Motor neuron (in vitro differentiated cells): Measurements from ENCODE around the gene NEK5. TPM values are rescaled to one million over a fixed set of nuclear protein-coding genes. Genes with fewer than 3 reads are reported as not detected.

ENCODE experiments used
- ATAC-seq, 8 experiments: fragments of 200-7000 bp; cut with Tn5 transposase; replicated peaks in 6 of 8; 2 replicates each; pipeline ENCODE4 v1.8.0; 2021; ENCODE audit warnings: mild to moderate bottlenecking in 8 of 8, moderate library complexity in 8 of 8
- H3K27ac ChIP-seq, 2 donors: fragments of 250-450 bp; sonication (Bioruptor Pico); 2 replicates each; pipeline ENCODE4 v1.9.0; 2021; ENCODE audit warnings: antibody characterized with exemption in 2 of 2, mild to moderate bottlenecking in 2 of 2, moderate library complexity in 1 of 2
- H3K4me1 ChIP-seq, 2 donors: fragments of 250-450 bp; sonication (Bioruptor Pico); replicated peaks in 1 of 2; 2 replicates each; pipeline ENCODE4 v1.6.1; 2021; ENCODE audit warnings: antibody characterized with exemption in 2 of 2, mild to moderate bottlenecking in 2 of 2, moderate library complexity in 1 of 2
- H3K4me3 ChIP-seq, 5 donors: fragments of 250-450 bp; sonication (Bioruptor Pico); 2 replicates each; pipeline ENCODE4 v1.9.0; 2021; ENCODE audit warnings: antibody characterized with exemption in 5 of 5, mild to moderate bottlenecking in 5 of 5, moderate library complexity in 4 of 5
- WGBS, 10 experiments: fragments of 450-650 bp; shearing (Covaris generic); methylation state at CpG; one replicate each; pipeline ENCODE4 v1.0.0; 2022; 5-methylcytosine and 5-hydroxymethylcytosine counted together
- in situ Hi-C, 9 experiments: fragments of 400-800 bp; cut with MboI; loops; one replicate each; pipeline ENCODE4 v1.15.0; 2021; ENCODE audit warnings: low sequenced_read_pairs in 9 of 9, low pct_unique_long_range_greater_than_20kb in 2 of 9; ENCODE audit not compliant: unreplicated experiment in 9 of 9
- total RNA-seq, 8 experiments: library from RNA; unstranded; fragments of 300-600 nt; gene quantifications; 2 replicates each; pipeline versions ENCODE4 v1.2.3 to v1.2.4, GENCODE V29; 2022

The NEK5 gene
- total RNA-seq, 8 experiments from 2014 or later: 0.99 to 8.2 (median 1.4) TPM

GRCh38 chr13:52020191-52020590 lies 108.7 kb downstream of the NEK5 start:
- Histone ChIP-seq H3K4me3 (no peak overlapping the region), H3K4me1 (no peaks in the 10 kb centered on the region), H3K27ac (no peak overlapping the region)
- WGBS, 10 experiments: 60 to 100% (median 94%) methylated on average over 1 to 3 of the region's 3 CpGs; no CpG with 5 or more reads in 1 of the 10 experiments
- no peak for ATAC-seq
- in situ Hi-C loops: no loop called here

DNA sequence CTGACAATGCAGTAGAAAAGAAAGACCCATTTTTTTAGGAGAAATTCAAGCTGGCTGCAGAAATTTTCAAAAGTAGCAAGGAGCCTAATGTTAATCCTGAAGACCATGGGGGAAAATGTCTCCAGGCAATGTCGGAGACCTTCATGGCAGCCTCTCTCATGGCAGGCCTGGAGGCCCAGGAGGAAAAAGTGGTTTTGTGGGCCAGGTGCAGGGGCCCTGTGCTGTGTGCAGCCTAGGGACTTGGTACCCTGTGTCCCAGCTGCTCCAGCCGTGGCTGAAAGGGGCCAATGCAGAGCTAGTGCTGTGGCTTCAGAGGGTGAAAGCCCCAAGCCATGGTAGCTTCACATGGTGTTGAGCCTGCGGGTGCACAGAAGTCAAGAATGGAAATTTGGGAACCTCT lies 112.6 kb downstream of the NEK5 start:
- in situ Hi-C loops: no loop called here
- Histone ChIP-seq H3K27ac (no peak overlapping the region), H3K4me3 (no peak overlapping the region), H3K4me1 (peaks cover 0 to 3% of the 10 kb centered on the region in 2 donors)
- ATAC-seq: no peak
- 94 to 100% (median 100%) methylated on average over 1 to 3 of the region's 3 CpGs; no CpG with 5 or more reads in 4 of the 10 experiments for WGBS, 10 experiments

GRCh38 chr13:52012512-52012836 lies 116.4 kb downstream of the NEK5 start:
- Histone ChIP-seq H3K4me1 (peaks cover 3 to 4% of the 10 kb centered on the region in 2 donors), H3K27ac (peak overlapping the region; percentile 68 to 87), H3K4me3 (peak overlapping the region; percentile 65 to 95 (median 75))
- peak in 2 of 8 experiments; percentile 0 to 13 for ATAC-seq
- WGBS, 10 experiments: 0 to 8% (median 2%) methylated on average over 1 to 7 of the region's 8 CpGs
- in situ Hi-C loops: no loop called here

DNA sequence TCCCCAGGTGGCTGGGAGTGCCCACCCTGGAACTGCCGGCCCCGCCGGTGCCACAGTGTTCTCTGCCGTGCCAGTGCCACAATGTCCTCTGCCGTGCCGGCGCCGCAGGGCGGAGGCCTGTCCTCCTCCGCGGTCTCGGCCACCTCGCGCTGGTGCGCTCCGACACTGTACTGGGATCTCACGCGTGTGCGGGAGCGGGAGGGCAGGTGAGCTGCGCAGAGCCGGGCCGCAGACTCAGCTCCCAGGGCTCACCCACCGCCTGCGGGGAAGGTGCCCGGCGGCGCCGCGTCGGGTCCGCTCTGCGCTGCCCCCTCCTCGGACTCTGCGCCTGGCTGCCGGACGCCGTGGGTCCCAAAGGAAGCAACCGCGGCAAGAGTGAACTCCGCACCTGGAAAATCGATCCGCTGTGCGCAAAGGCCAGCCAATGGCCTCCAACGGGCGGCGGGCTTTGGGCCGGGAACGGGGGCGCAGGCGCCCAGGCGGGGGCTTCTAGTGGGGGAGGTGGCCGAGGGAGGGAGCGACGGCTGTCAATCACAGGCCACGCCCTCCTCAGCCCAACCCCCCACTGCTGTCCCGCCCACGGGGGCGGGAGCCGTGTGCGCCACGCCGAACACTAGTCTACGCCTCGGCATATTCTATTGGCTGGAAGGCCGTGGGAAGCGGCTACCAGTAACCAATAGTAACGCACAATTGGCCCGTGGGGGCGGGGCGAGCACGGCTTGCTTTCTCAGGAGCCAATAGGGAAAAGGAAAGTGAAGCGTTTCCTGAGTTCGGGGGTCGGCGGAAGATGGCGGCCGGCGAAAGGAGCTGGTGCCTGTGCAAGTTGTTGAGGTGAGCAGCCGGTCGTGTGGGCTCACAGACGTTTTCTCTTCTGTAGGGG lies 117.0 kb downstream of the NEK5 start, which contains the start of gene ALG11:
Gene ALG11, plus strand, starts transcription at position 767 of the 880 bp plus-strand sequence. Its CDS starts 21 bp downstream, at position 788.
- Histone ChIP-seq H3K4me1 (peaks cover 3 to 4% of the 10 kb centered on the region in 2 donors), H3K27ac (peak within 1 kb of the TSS; percentile 68 to 87), H3K4me3 (peak within 1 kb of the TSS; percentile 65 to 95 (median 75))
- peak; percentile 97 to 98 (median 98) for ATAC-seq
- 0 to 4% (median 0%) methylated on average over 1 to 9 of the region's 82 CpGs; no CpG with 5 or more reads in 3 of the 10 experiments for whole genome bisulfite sequencing, 10 experiments
- in situ Hi-C loops: no loop called here

- H3K4me1 ChIP-seq: peaks cover 3 to 4% of the 10 kb centered on the region in 2 donors
- in situ Hi-C loops: no loop called here
- peak within 1 kb of the TSS; percentile 65 to 95 (median 75) for H3K4me3 ChIP-seq
- WGBS, 10 experiments: 0 to 50% (median 5%) methylated on average over 1 to 32 of the region's 46 CpGs; no CpG with 5 or more reads in 1 of the 10 experiments
- ATAC-seq: peak; percentile 3 to 25 (median 14)
- peak within 1 kb of the TSS; percentile 68 to 87 for H3K27ac ChIP-seq
These were observed 117.8 kb downstream of the NEK5 start, which contains the start of gene ATP7B for GRCh38 chr13:52010890-52011631. Gene ATP7B (minus strand): TSS chr13:52011450. CDS start chr13:52011337, 113 bp downstream.

GRCh38 chr13:52009946-52010345 lies 118.9 kb downstream of the NEK5 start:
- 44 to 100% (median 55%) methylated on average over 2 to 6 of the region's 6 CpGs; no CpG with 5 or more reads in 1 of the 10 experiments for WGBS, 10 experiments
- Histone ChIP-seq H3K27ac (no peak overlapping the region), H3K4me1 (peaks cover 3 to 4% of the 10 kb centered on the region in 2 donors), H3K4me3 (peak overlapping the region in 1 of 5 donors; percentile 6)
- in situ Hi-C loops: no loop called here
- no peak for ATAC-seq

GRCh38 chr13:52006523-52007245 lies 122.2 kb downstream of the NEK5 start:
- no peak overlapping the region for H3K4me3 ChIP-seq
- no peak for ATAC-seq
- in situ Hi-C loops: no loop called here
- peaks cover 0 to 4% of the 10 kb centered on the region in 2 donors for H3K4me1 ChIP-seq
- 50 to 92% (median 77%) methylated on average over 1 to 8 of the region's 8 CpGs; no CpG with 5 or more reads in 3 of the 10 experiments for WGBS, 10 experiments
- H3K27ac ChIP-seq: no peak overlapping the region

GRCh38 chr13:52005841-52006522 lies 122.9 kb downstream of the NEK5 start:
- Histone ChIP-seq H3K4me3 (no peak overlapping the region), H3K4me1 (peaks cover 0 to 4% of the 10 kb centered on the region in 2 donors), H3K27ac (no peak overlapping the region)
- WGBS, 10 experiments: 56 to 100% (median 85%) methylated on average over 3 to 10 of the region's 13 CpGs; no CpG with 5 or more reads in 1 of the 10 experiments
- ATAC-seq: no peak
- in situ Hi-C loops: no loop called here

DNA sequence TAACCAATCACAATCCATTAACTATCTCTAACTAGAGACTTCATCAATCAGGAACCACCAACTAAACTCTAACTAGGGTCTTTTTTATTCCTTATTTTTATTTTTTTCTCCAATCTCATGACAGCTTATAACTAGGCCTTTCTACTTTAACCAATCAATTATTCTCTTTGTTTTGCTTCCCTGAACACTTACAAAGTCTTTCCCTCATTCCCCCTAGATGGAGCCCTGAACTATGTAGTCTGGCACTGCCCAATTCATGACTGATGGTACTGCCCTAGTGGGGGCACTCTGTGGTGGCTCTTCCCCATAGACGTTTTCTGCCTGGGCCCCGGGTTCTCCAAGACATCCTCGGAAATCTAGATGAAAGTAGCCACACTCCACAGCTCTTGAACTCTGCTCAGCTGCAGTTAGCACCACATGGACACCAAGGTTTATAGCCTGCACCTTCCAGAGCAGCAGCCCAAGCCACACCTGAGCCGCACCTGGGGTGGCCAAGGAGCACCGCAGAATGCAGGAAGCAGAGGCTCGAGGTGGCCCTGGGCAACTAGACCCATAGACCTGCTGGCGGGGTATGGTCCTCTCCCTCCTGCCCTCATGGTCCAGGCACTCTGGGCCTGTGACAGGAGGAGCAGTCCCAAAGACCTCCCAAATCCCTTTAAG lies 124.2 kb downstream of the NEK5 start:
- ATAC-seq: no peak
- Histone ChIP-seq H3K4me3 (no peak overlapping the region), H3K4me1 (no peaks in the 10 kb centered on the region), H3K27ac (no peak overlapping the region)
- in situ Hi-C loops: no loop called here
- WGBS, 10 experiments: 26 to 90% (median 51%) methylated on average over 1 to 6 of the region's 7 CpGs; no CpG with 5 or more reads in 4 of the 10 experiments

DNA sequence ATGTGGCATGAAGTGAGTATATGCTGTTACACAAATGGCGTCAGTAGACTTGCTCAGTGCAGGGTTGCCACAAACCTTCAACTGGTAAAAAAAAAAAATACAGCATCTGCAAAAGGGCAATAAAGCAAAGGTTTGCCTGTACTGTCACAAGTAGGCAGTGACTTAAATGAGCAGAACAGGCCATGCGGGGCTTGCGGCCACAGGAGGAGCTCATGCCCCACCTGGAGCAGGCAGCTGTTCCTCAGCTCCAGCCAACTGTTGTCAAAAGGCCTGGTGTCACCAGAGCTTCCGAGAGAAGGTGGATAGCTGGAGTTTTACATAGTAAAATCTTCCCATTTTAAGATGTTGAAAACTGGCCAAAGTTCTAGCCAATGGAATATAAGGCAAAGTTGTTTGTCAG lies 125.3 kb downstream of the NEK5 start:
- in situ Hi-C loops: no loop called here

GRCh38 chr13:52002361-52002760 lies 126.5 kb downstream of the NEK5 start:
- in situ Hi-C loops: no loop called here

More for the DNA sequence above, 125.3 kb downstream of the NEK5 start:
- Histone ChIP-seq H3K4me3 (no peak overlapping the region), H3K4me1 (no peaks in the 10 kb centered on the region), H3K27ac (no peak overlapping the region)
- 50 to 100% (median 92%) methylated on average over 1 to 4 of the region's 4 CpGs; no CpG with 5 or more reads in 4 of the 10 experiments for WGBS, 10 experiments
- ATAC-seq: no peak

More at GRCh38 chr13:52002361-52002760, 126.5 kb downstream of the NEK5 start:
- Histone ChIP-seq H3K27ac (no peak overlapping the region), H3K4me1 (no peaks in the 10 kb centered on the region), H3K4me3 (no peak overlapping the region)
- no peak for ATAC-seq
- 80 to 100% methylated on average over 1 of the region's 4 CpGs; no CpG with 5 or more reads in 8 of the 10 experiments for WGBS, 10 experiments
